Vagina (tissue), 2 donors: ENCODE results near the gene FAS. TPM values are rescaled to one million over a fixed set of nuclear protein-coding genes. Genes with fewer than 3 reads are reported as not detected.
"Not testable (repeated sequence)": the region's sequence is repeated elsewhere in the genome, so short reads cannot be mapped to it uniquely, and the experiment has no call there.

Experiments used
- DNase-seq, 2 donors: peaks; one replicate each; pipeline ENCODE4 v3.0.0-alpha.2; 2017; ENCODE audit errors: extremely low spot score in 2 of 2
- H3K27ac ChIP-seq: fragments of 200-600 bp; sonication (generic); one replicate; pipeline ENCODE4 v1.5.1; 2019
- H3K27me3 ChIP-seq: fragments of 200-600 bp; sonication (generic); one replicate; pipeline ENCODE4 v1.5.1; 2019
- H3K36me3 ChIP-seq, 2 donors: fragments of 200-600 bp; sonication (generic); one replicate each; pipeline ENCODE4 v1.5.1; 2017 to 2019
- H3K4me1 ChIP-seq: fragments of 200-600 bp; sonication (generic); one replicate; pipeline ENCODE4 v1.5.1; 2019
- H3K4me3 ChIP-seq, 2 donors: fragments of 200-600 bp; sonication (generic); 1 replicate in 1 of 2; 2 replicates in 1 of 2; pipeline ENCODE4 v1.5.1; 2016 to 2019
- H3K9me3 ChIP-seq: fragments of 200-600 bp; sonication (generic); one replicate; pipeline ENCODE4 v1.5.1; 2019
- POLR2A ChIP-seq, 2 donors: fragments of 450-650 bp; IDR thresholded peaks; one replicate each; pipeline ENCODE4 v1.6.1; 2017; ENCODE audit warnings: antibody characterized with exemption in 2 of 2, mild to moderate bottlenecking in 2 of 2, moderate library complexity in 2 of 2
- POLR2AphosphoS5 ChIP-seq, 2 donors: sonication (generic); formaldehyde crosslinking; IDR thresholded peaks; one replicate each; pipeline ENCODE4 v1.9.0; 2017; ENCODE audit warnings: antibody characterized with exemption in 2 of 2, mild to moderate bottlenecking in 2 of 2, low read depth in 1 of 2; ENCODE audit not compliant: insufficient read depth in 1 of 2
- intact Hi-C: fragments of 100-400 bp; cut with DNase I; formaldehyde crosslinking; loops from one replicate; pipeline ENCODE4 v1.15.1; 2023
- total RNA-seq: library from RNA; depleted of rRNA; stranded (reverse); fragments of >200 nt; gene quantifications from one replicate; pipeline ENCODE4 v1.2.3, GENCODE V29; 2016
- TF ChIP-seq, protein P1 (sequence below), 3 experiments: fragments of 450-650 bp in 2 of 3; fragments of 200-600 bp in 1 of 3; sonication (generic) in 1 of 3; IDR thresholded peaks; one replicate each; pipeline ENCODE4 v1.5.1; 2017 to 2019; ENCODE audit warnings: antibody characterized with exemption in 3 of 3, mild to moderate bottlenecking in 2 of 3, moderate library complexity in 2 of 3

Gene FAS
- total RNA-seq, 1 donor from 2014 or later: 41.0 TPM

DNA sequence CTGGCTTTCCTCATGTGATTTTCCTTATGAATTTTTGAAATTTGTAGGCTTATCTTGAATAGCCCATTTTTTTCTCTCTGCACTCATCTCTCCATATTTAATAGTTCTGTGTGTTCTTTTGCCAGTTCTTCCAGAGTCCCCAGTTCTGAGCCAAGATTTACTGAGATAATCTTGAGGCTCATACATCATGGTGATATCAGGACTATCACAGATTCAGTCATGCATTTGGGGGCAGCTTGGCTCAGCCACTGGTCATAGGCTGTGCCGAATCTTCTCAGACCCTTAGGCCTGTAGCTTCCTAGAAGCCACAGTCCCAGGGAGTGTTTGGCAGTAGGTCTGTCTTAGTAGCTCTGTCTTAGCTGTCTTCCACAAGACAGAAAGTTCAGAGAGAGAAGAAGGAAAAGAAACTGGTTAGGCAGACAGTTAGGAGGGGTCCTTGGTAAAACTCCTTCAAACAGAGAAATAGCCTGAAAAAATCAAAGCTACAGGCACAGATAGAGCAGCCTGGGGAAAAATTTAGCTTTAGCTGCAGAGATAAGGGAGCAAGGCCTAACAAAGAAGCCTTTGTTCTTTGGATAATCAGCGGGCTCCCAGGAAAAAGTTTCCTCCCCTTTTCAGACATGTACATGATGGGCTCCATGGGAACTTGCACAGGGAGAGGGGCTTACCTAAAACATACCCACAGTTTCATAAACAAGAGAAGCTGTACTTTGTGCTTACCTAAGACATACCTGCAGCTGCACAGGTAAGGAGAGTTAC is 29.1 kb downstream of the FAS start:
- no peaks in the 10 kb centered on the region for H3K9me3 ChIP-seq
- H3K4me3 ChIP-seq: no peak overlapping the region
- intact Hi-C loops: no loop called here
- no peak overlapping the region for H3K27ac ChIP-seq
- TF ChIP-seq POLR2A (IDR thresholded peaks at IDR 0.05) (no peak), POLR2AphosphoS5 (IDR thresholded peaks at IDR 0.05; ENCODE audit: insufficient read depth in 1 of 2, low read depth in 1 of 2) (no peak)
- TF ChIP-seq, protein P1, sequence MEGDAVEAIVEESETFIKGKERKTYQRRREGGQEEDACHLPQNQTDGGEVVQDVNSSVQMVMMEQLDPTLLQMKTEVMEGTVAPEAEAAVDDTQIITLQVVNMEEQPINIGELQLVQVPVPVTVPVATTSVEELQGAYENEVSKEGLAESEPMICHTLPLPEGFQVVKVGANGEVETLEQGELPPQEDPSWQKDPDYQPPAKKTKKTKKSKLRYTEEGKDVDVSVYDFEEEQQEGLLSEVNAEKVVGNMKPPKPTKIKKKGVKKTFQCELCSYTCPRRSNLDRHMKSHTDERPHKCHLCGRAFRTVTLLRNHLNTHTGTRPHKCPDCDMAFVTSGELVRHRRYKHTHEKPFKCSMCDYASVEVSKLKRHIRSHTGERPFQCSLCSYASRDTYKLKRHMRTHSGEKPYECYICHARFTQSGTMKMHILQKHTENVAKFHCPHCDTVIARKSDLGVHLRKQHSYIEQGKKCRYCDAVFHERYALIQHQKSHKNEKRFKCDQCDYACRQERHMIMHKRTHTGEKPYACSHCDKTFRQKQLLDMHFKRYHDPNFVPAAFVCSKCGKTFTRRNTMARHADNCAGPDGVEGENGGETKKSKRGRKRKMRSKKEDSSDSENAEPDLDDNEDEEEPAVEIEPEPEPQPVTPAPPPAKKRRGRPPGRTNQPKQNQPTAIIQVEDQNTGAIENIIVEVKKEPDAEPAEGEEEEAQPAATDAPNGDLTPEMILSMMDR (IDR thresholded peaks at IDR 0.05): no peak
- H3K4me1 ChIP-seq: peaks cover 5% of the 10 kb centered on the region
- H3K27me3 ChIP-seq: no peaks in the 10 kb centered on the region
- H3K36me3 ChIP-seq: peaks cover 0 to 31% of the 10 kb centered on the region in 2 donors
- no peak for DNase-seq

DNA sequence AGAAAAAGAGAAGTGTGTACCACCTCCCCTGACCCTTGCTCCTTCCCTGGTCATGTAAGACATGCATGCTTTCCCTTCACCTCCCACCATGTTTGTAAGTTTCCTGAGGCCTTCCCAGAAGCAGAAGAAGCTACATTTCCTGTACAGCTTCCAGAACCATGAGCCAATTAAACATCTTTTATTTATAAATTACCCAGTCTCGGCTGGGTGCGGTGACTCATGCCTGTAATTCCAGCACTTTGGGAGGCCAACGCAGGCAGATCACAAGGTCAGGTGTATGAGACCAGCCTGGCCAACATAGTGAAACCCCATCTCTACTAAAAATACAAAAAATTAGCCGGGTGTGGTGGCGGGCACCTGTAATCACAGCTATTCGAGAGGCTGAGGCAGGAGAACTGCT is 30.9 kb downstream of the FAS start:
- intact Hi-C loops, H3K4me3 ChIP-seq, H3K27me3 ChIP-seq, H3K9me3 ChIP-seq, H3K27ac ChIP-seq, DNase-seq, H3K4me1 ChIP-seq: not testable (repeated sequence)
- peaks cover 0 to 26% of the 10 kb centered on the region in 2 donors for H3K36me3 ChIP-seq

DNA sequence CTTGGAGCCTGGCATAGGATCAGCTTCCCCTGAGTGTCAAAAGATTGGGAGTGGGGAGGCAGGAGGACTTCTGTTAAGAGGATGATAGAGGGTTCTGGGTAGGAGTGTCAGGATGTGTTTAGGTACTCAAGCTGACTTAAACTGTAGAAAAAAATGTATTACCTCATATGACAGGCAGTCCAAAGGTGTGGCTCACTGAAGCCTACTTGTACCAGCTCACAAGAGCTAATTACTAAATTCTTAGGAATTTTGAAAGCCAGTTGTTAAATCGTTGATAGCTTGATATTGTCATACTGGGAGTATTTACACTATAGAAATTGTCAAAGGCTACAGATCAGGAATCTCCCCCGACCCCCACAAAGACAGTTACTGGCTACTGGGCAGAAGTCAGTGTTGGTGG is 32.1 kb downstream of the FAS start:
- H3K4me3 ChIP-seq: no peak overlapping the region
- H3K27me3 ChIP-seq: no peaks in the 10 kb centered on the region
- DNase-seq: no peak
- H3K4me1 ChIP-seq: peaks cover 5% of the 10 kb centered on the region
- intact Hi-C loops: no loop called here
- TF ChIP-seq POLR2A (IDR thresholded peaks at IDR 0.05): no peak
- no peak overlapping the region for H3K27ac ChIP-seq
- peaks cover 0 to 24% of the 10 kb centered on the region in 2 donors for H3K36me3 ChIP-seq
- no peaks in the 10 kb centered on the region for H3K9me3 ChIP-seq

DNA sequence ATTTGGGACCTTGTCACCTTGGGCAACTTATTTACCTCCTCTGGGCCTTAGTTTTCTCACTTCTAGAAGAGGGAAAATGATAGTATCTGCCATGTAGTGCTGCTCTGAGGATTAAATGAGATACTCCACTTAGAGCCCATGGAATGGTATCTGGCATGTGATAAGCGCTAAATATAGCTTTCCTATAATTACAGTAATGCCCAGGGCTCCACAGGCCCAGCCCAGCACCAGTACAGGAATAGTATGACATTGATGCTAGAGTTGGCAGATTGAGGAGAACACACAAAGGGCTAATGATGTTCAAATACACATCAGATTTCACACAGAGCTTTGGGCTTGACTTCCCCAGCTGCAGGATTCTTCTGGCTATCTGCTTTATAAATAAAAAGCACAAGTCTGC is 34.9 kb downstream of the FAS start:
- TF ChIP-seq POLR2AphosphoS5 (IDR thresholded peaks at IDR 0.05; ENCODE audit: insufficient read depth in 1 of 2, low read depth in 1 of 2) (no peak), POLR2A (IDR thresholded peaks at IDR 0.05) (no peak)
- TF ChIP-seq, protein P1 (IDR thresholded peaks at IDR 0.05): no peak
- H3K4me3 ChIP-seq: no peak overlapping the region
- intact Hi-C loops: no loop called here
- H3K27me3 ChIP-seq: no peaks in the 10 kb centered on the region
- peaks cover 5% of the 10 kb centered on the region for H3K4me1 ChIP-seq
- no peak overlapping the region for H3K27ac ChIP-seq
- peaks cover 0 to 5% of the 10 kb centered on the region in 2 donors for H3K36me3 ChIP-seq
- DNase-seq: no peak
- no peaks in the 10 kb centered on the region for H3K9me3 ChIP-seq

DNA sequence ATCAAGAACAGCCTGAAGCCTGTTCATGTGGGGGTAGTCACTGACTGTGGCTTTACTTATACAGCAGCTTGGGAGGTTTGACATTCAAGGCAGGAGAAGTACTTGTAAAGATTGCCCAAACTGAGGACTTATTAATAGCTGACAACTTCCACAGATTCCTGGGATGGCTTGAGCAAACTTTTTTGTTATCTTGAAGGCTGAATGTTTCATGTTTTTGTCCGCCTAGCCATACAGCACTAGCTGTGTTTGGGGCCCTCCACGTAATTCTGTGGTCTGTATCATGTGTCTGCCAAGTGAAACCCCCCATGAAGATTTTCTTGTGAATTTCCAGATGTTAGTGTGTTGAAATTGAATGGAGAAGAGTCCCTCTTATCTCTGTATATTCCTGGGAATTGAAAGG is 38.6 kb downstream of the FAS start:
- TF ChIP-seq POLR2AphosphoS5 (IDR thresholded peaks at IDR 0.05; ENCODE audit: insufficient read depth in 1 of 2, low read depth in 1 of 2) (no peak), POLR2A (IDR thresholded peaks at IDR 0.05) (no peak)
- TF ChIP-seq, protein P1 (IDR thresholded peaks at IDR 0.05): no peak
- Histone ChIP-seq H3K36me3 (no peaks in the 10 kb centered on the region), H3K4me1 (peaks cover 16% of the 10 kb centered on the region), H3K4me3 (no peak overlapping the region), H3K9me3 (no peaks in the 10 kb centered on the region), H3K27ac (no peak overlapping the region), H3K27me3 (no peaks in the 10 kb centered on the region)
- no peak for DNase-seq
- intact Hi-C loops: no loop called here

DNA sequence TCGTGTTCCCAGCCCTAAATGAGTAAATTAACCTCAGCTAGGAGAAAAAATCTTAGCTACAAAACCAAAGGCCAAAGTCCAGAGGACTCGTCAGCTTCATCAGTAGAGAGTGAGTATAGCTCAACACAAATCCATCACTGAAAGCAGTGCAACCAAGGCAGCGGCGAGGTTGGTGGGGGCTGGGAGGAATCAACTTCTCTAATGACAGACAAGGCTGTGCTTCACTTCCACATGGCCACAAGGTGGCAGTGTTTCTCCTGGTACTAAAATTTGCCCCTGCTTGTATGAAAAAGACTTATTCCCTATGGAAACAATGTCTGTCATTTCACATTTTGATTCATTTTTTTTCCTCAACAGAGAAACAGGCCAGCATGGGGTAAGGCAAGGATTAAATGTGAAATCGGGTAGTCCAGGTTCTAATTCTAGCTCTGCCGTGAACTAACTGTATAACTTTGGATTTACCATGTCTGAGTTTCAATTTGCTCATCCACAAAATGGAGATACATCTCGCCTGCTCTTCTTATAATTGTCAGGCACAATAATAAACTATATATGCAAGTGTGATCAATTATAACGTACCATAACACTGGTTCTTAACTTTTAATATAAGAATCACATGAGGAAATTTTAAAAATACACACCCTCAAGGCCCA is 39.3 kb downstream of the FAS start:
- intact Hi-C loops: loop anchor here (2.0 kb wide), 1 partner anchor 179 kb away; no protein-coding TSS in a partner anchor
- H3K27me3 ChIP-seq: no peaks in the 10 kb centered on the region
- peak in 1 of 2 donors; percentile 26 for TF ChIP-seq POLR2AphosphoS5 (IDR thresholded peaks at IDR 0.05; ENCODE audit: insufficient read depth in 1 of 2, low read depth in 1 of 2)
- TF ChIP-seq, protein P1 (IDR thresholded peaks at IDR 0.05): peak; percentile 91 to 95 (median 94)
- no peak for TF ChIP-seq POLR2A (IDR thresholded peaks at IDR 0.05)
- peaks cover 16% of the 10 kb centered on the region for H3K4me1 ChIP-seq
- no peak overlapping the region for H3K4me3 ChIP-seq
- no peaks in the 10 kb centered on the region for H3K9me3 ChIP-seq
- no peaks in the 10 kb centered on the region for H3K36me3 ChIP-seq
- peak overlapping the region; percentile 45 for H3K27ac ChIP-seq
- no peak for DNase-seq
